ENCODE data around the gene ZNF318.

ZNF318 gene

GRCh38 chr6:43292341-43292740 is 77.1 kb downstream of the ZNF318 start:
- no peak overlapping the region for H3K27ac ChIP-seq (ENCODE audit: low read length)
- ATAC-seq (ENCODE audit: insufficient read depth, low read depth): no peak

GRCh38 chr6:43291708-43292107 is 77.7 kb downstream of the ZNF318 start:
- no peak for ATAC-seq (ENCODE audit: insufficient read depth, low read depth)
- H3K27ac ChIP-seq (ENCODE audit: low read length): no peak overlapping the region

More at GRCh38 chr6:43292341-43292740, 77.1 kb downstream of the ZNF318 start:
- Histone ChIP-seq H3K9me3 (ENCODE audit: insufficient read depth, low read length, severe bottlenecking) (no peaks in the 10 kb centered on the region), H3K9ac (ENCODE audit: low read depth, low read length) (no peak overlapping the region), H3K79me2 (ENCODE audit: insufficient read depth, low read length) (no peaks in the 10 kb centered on the region), H3K27me3 (ENCODE audit: insufficient read depth, low read length, poor library complexity) (peaks cover 8% of the 10 kb centered on the region), H3K4me3 (ENCODE audit: low read depth in 1 of 2, low read length in 2 of 2) (no peak overlapping the region), H3K4me1 (ENCODE audit: insufficient read depth, low read length) (no peaks in the 10 kb centered on the region), H4K20me1 (ENCODE audit: insufficient read depth, low read length) (no peaks in the 10 kb centered on the region), H3K36me3 (ENCODE audit: insufficient read depth, low read length) (no peaks in the 10 kb centered on the region), H3K4me2 (ENCODE audit: insufficient read depth, low read length) (no peak overlapping the region), H2AFZ (ENCODE audit: low read depth, low read length) (no peak overlapping the region)
- TF ChIP-seq CTCF (IDR thresholded peaks at IDR 0.05; ENCODE audit: borderline replicate concordance, extremely low read depth, low read length, poor library complexity, severe bottlenecking): no peak
- TF ChIP-seq EZH2 (IDR thresholded peaks at IDR 0.05; ENCODE audit: borderline replicate concordance, low read depth, low read length, severe bottlenecking): no peak
- no peak for DNase-seq

GRCh38 chr6:43290905-43291355 is 78.5 kb downstream of the ZNF318 start:
- H3K4me3 ChIP-seq (ENCODE audit: low read depth in 1 of 2, low read length in 2 of 2): no peak overlapping the region
- no peak overlapping the region for H2AFZ ChIP-seq (ENCODE audit: low read depth, low read length)
- no peaks in the 10 kb centered on the region for H3K27me3 ChIP-seq (ENCODE audit: insufficient read depth, low read length, poor library complexity)
- no peak for TF ChIP-seq CTCF (IDR thresholded peaks at IDR 0.05; ENCODE audit: borderline replicate concordance, extremely low read depth, low read length, poor library complexity, severe bottlenecking)
- TF ChIP-seq EZH2 (IDR thresholded peaks at IDR 0.05; ENCODE audit: borderline replicate concordance, low read depth, low read length, severe bottlenecking): no peak
- no peaks in the 10 kb centered on the region for H3K9me3 ChIP-seq (ENCODE audit: insufficient read depth, low read length, severe bottlenecking)
- no peak overlapping the region for H3K4me2 ChIP-seq (ENCODE audit: insufficient read depth, low read length)
- no peaks in the 10 kb centered on the region for H3K36me3 ChIP-seq (ENCODE audit: insufficient read depth, low read length)
- no peaks in the 10 kb centered on the region for H4K20me1 ChIP-seq (ENCODE audit: insufficient read depth, low read length)
- no peak overlapping the region for H3K27ac ChIP-seq (ENCODE audit: low read length)
- ATAC-seq (ENCODE audit: insufficient read depth, low read depth) (no peak), DNase-seq (no peak)
- no peak overlapping the region for H3K9ac ChIP-seq (ENCODE audit: low read depth, low read length)
- no peaks in the 10 kb centered on the region for H3K79me2 ChIP-seq (ENCODE audit: insufficient read depth, low read length)
- no peaks in the 10 kb centered on the region for H3K4me1 ChIP-seq (ENCODE audit: insufficient read depth, low read length)

More at GRCh38 chr6:43291708-43292107, 77.7 kb downstream of the ZNF318 start:
- Histone ChIP-seq H3K36me3 (ENCODE audit: insufficient read depth, low read length) (no peaks in the 10 kb centered on the region), H3K9me3 (ENCODE audit: insufficient read depth, low read length, severe bottlenecking) (no peaks in the 10 kb centered on the region), H3K9ac (ENCODE audit: low read depth, low read length) (no peak overlapping the region), H3K4me1 (ENCODE audit: insufficient read depth, low read length) (no peaks in the 10 kb centered on the region), H3K4me2 (ENCODE audit: insufficient read depth, low read length) (no peak overlapping the region), H3K4me3 (ENCODE audit: low read depth in 1 of 2, low read length in 2 of 2) (no peak overlapping the region), H2AFZ (ENCODE audit: low read depth, low read length) (no peak overlapping the region), H3K79me2 (ENCODE audit: insufficient read depth, low read length) (no peaks in the 10 kb centered on the region), H3K27me3 (ENCODE audit: insufficient read depth, low read length, poor library complexity) (peaks cover 4% of the 10 kb centered on the region), H4K20me1 (ENCODE audit: insufficient read depth, low read length) (no peaks in the 10 kb centered on the region)
- no peak for DNase-seq
- TF ChIP-seq CTCF (IDR thresholded peaks at IDR 0.05; ENCODE audit: borderline replicate concordance, extremely low read depth, low read length, poor library complexity, severe bottlenecking) (no peak), EZH2 (IDR thresholded peaks at IDR 0.05; ENCODE audit: borderline replicate concordance, low read depth, low read length, severe bottlenecking) (no peak)
